ENCODE data around the gene SPHK2.
"Not testable (repeated sequence)": the region's sequence is repeated elsewhere in the genome, so short reads cannot be mapped to it uniquely, and the experiment has no call there.

The SPHK2 gene

DNA sequence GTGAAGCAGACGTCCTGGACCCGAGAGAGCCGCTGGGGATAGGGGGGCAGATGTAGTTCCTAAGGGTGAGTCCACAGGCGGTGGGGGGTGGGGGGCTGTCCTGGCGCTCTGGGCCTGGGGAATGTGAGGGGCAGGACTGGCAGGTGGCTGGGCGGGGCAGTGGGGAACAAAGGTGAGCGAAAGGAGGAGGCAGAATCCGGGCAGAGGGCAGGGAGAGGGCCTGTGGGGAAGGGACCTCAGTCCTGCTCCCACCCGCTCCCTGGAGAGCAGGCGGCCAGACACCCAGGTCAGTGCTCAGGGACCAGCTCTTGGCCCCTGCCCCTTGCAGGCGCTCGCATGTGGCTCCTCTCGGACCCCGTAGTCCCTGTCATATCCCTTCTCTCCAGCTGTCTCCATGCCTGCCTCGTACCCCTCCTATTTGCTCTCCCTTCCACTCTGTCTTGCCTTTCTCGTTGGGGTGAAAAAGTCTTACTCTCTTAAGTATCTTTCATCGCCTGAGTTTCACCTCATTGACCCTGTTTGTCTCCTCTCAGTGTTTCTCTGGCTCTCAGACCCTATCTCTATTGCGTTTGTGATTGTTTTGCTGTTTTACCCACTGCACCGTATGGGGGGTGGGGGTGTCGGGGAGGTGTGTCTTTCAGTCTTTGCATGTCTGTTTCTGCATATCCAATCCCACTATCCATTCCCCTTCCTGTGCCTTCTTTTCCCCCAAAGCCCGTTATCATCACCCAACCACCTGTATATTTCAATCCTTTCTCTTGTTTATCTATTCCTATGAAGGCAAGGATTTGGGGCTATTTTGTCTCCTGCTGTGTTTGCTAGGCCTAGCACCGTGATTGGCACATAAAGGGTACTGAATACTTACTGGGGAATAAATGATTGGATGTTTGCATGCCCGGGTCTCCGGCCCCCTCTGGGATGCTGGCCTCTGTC lies 5.8 kb downstream of the SPHK2 start:
- DNase-seq, result no peak

DNA sequence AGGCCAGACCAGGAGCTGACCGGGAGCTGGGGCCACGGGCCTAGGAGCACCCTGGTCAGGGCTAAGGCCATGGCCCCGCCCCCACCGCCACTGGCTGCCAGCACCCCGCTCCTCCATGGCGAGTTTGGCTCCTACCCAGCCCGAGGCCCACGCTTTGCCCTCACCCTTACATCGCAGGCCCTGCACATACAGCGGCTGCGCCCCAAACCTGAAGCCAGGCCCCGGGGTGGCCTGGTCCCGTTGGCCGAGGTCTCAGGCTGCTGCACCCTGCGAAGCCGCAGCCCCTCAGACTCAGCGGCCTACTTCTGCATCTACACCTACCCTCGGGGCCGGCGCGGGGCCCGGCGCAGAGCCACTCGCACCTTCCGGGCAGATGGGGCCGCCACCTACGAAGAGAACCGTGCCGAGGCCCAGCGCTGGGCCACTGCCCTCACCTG lies 6.6 kb downstream of the SPHK2 start:
- DNase-seq, result no peak

DNA sequence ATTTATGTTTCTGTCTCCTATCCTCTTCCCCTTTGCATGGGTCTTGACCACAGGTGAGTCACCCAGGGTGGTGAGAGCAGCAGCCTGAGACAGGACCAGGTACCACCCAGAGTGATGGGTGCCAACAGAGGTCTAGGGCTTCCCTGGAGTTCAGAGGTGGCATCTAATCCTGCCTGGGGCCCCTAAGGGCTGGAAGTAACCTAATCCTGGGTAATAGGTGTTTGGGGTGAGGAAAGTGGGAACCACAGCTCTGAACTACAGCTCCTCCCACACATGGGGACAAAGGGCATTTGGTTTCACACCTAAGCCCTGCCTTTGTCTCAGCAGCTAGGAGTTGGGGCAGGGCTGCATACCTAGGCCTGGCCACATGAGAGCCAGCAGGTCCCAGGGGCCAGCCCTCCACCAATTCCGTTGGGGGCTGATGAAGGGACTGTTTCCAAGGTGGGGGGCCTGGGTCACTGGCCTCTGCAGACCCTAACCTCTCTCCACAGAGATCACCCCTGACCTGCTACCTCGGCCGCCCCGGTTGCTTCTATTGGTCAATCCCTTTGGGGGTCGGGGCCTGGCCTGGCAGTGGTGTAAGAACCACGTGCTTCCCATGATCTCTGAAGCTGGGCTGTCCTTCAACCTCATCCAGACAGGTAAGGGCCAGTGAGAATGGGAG lies 8.0 kb downstream of the SPHK2 start:
- no peak for DNase-seq

- DNase-seq, result no peak
These were observed 8.6 kb downstream of the SPHK2 start for GRCh38 chr19:48627865-48628314.

DNA sequence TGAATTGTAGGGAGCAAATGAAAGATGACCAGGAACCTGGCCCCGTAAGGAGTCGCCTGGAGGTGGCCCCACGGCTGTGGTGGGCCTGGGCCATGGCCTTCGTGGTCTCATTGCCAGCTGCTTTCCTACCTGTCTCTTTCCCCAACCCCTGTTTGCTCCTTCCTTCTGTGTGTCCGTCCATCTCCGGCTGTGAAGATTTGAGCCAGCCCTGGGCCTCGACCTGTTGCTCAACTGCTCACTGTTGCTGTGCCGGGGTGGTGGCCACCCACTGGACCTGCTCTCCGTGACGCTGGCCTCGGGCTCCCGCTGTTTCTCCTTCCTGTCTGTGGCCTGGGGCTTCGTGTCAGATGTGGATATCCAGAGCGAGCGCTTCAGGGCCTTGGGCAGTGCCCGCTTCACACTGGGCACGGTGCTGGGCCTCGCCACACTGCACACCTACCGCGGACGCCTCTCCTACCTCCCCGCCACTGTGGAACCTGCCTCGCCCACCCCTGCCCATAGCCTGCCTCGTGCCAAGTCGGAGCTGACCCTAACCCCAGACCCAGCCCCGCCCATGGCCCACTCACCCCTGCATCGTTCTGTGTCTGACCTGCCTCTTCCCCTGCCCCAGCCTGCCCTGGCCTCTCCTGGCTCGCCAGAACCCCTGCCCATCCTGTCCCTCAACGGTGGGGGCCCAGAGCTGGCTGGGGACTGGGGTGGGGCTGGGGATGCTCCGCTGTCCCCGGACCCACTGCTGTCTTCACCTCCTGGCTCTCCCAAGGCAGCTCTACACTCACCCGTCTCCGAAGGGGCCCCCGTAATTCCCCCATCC lies 9.4 kb downstream of the SPHK2 start:
- DNase-seq, result no peak

DNA sequence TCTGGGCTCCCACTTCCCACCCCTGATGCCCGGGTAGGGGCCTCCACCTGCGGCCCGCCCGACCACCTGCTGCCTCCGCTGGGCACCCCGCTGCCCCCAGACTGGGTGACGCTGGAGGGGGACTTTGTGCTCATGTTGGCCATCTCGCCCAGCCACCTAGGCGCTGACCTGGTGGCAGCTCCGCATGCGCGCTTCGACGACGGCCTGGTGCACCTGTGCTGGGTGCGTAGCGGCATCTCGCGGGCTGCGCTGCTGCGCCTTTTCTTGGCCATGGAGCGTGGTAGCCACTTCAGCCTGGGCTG lies 9.9 kb downstream of the SPHK2 start:
- no peak for DNase-seq

GRCh38 chr19:48629599-48630295 lies 10.4 kb downstream of the SPHK2 start:
- DNase-seq, result peak; percentile 81 to 87

DNA sequence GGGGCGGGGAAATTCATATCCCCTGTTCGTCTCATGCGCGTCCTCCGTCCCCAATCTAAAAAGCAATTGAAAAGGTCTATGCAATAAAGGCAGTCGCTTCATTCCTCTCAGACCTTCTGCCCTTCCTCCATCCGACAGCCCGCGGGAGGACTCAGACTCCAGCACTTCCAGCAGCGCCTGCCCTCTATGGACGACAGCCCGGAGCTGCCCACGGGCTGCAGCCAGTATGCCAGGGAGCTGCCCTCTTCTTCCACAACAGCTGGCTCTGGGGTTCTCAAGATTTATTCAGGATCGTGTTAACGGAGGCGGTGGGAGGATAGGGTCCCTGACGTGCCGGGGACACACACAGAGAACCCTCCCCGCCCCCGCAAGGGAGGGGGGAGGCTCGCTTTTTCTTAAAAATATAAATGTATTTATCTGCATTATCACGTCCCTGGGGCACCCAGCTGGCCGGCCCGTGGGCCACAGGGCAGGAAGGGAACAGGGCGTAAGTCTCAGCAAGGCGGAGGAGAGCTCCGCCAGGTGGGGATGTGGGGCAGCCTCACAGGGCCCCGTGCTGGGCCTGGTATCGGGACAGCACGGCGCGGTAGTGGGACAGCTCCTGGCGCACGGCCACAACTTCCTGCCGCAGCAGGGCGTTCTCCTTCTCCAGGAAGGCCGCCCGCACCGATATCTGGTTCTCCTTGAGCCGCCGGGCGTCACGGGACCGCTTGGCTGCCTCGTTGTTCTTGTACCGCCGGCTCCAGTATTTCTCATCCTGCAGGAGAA lies 11.2 kb downstream of the SPHK2 start:
- DNase-seq, result no peak

DNA sequence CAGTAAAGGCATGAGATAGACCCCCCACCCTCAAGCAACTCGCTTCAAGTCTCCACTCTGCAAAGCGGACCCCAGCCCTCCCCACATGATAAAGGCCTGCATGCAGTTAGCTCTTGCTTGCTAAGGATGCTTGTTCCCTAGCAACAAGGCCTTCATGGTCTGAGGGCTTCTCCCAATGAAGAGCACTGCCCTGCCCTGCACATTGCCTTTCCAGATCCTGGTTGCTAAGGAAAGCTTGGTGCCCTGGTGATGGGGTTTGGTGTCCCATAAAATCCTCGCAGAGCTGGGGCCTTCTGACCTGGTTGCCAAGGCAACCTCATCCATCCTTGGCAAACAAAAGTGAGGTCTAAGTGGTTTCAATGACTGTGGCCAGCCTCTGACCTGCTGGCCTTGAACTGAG lies 11.9 kb downstream of the SPHK2 start:
- DNase-seq, result no peak

- not testable (repeated sequence) for DNase-seq
These were observed 13.0 kb downstream of the SPHK2 start for GRCh38 chr19:48632286-48632685.

DNA sequence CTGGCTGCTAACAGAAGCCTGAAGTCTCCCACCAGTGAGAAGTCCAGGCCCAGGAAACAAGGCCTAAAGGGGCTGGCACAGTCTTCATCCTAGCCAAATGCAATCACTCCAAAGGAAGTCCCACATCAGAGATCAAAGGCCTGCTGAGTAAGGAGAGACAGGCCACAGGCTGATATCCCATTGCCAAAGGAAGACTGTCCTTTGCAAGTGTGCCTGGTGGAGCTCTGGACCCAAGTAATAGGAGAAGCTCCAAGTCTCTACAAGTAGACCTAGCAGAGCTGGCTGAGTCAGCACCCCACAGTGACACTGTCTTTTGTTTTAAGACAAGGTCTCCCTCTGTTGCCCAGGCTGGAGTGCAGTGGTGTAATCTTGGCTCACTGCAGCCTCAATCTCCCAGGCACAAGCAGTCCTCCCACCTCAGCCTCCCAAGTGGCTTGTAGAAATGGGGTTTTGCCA lies 13.4 kb downstream of the SPHK2 start:
- no peak for DNase-seq

DNA sequence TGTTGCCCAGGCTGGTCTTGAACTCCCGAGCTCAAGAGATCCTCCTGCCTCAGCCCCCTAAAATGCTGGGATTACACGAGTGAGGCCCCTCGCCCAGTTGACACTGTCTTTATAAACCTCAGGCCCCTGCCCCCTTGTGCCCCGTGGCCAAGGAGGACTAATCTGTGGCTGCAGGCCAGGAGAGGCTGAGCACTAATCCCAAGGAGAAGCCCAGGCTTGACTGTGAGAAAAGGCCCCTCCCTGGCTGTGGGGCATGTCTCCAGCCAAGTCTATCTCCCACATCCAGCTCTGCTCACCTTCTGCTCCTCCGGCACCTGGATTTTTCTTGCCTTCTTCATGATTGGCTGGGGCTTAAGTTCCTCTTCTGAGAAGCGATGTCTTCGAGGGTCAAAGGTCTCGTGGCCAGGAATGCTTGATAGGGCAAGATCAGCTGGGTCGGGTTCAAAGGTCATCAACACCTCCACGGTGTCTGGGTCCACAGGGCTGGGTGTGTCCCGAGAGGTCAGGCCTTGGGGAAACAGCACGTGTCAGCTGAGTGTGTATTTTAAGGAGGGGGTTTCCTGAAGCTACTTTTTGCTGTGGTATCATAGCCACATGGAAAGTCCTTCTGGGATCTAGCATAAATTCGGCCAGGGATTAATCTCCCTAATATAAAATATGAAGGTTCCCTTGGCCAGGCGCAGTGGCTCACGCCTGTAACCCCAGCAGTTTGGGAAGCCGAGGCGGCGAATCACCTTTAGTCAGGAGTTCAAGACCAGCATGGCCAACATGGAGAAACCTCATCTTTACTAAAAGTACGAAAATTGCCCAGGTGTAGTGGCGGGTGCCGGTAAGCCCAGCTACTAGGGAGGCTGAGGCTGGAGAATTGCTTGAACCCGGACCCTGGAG lies 14.1 kb downstream of the SPHK2 start:
- no peak for DNase-seq

DNA sequence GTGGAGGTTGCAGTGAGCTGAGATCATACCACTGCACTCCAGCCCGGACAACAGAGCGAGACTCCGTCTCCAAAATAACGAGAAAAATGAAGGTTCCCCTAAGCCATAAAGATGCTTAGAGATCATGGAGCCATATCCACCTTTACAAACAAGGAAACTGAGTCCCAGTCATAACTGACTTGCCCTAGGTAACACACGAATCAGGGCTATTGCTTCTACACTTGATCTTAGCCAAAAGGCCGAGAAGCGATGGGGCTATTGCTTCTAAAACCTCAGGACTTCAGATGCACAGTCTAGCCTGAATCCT lies 14.7 kb downstream of the SPHK2 start:
- no peak for DNase-seq

GRCh38 chr19:48634424-48635262 lies 15.3 kb downstream of the SPHK2 start:
- peak; percentile 92 to 99 for DNase-seq

GRCh38 chr19:48635263-48635965 lies 16.1 kb downstream of the SPHK2 start:
- DNase-seq, result peak; percentile 77 to 81

- DNase-seq, result no peak
These were observed 16.9 kb downstream of the SPHK2 start for GRCh38 chr19:48635966-48636858.

- no peak for DNase-seq
These were observed 17.6 kb downstream of the SPHK2 start, which contains the start of gene DBP for GRCh38 chr19:48636859-48637448. TSS of gene DBP (minus strand) at chr19:48637379. CDS start at chr19:48636994, 385 bp downstream.

Data from NCI-H187 (cell line).